IMR-90 (cell line): ENCODE data around the gene UNC5B. TPM values are rescaled to one million over a fixed set of nuclear protein-coding genes. Genes with fewer than 3 reads are reported as not detected.

Experiments used
- ATAC-seq: fragments of 200-7000 bp; cut with Tn5 transposase; 2 replicates; pipeline ENCODE4 v1.9.1; 2020; ENCODE audit warnings: low read depth, mild to moderate bottlenecking, moderate library complexity
- BruUV-seq: library from RNA; stranded (reverse); fragments of 400-500 nt; replicated peaks from 2 replicates; lab custom pipeline; 2021; lab: Mats Ljungman, UMichigan
- CTCF ChIA-PET: fragments of 300-600 bp; formaldehyde crosslinking; extraction: SDS; loops from one replicate; lab custom pipeline; 2021; ENCODE audit warnings: antibody characterized with exemption; lab: Yijun Ruan, JAX
- POLR2A ChIA-PET: fragments of 300-600 bp; sonication (Branson Sonifier 250); formaldehyde crosslinking; loops from one replicate; lab custom pipeline; 2022; ENCODE audit warnings: antibody characterized with exemption; ENCODE audit not compliant: unreplicated experiment; lab: Charles Lee
- DNase-seq: peaks from one replicate; pipeline ENCODE4 v3.0.0; 2013
- H2AFZ ChIP-seq: replicated peaks from 2 replicates; pipeline ENCODE3; 2013; ENCODE audit warnings: low read length, mild to moderate bottlenecking; ENCODE audit not compliant: poor library complexity
- H2AK5ac ChIP-seq: 2 replicates; pipeline ENCODE4 v1.6.1; 2013; ENCODE audit warnings: low read depth, low read length, inconsistent platforms
- H2AK9ac ChIP-seq: replicated peaks from 2 replicates; pipeline ENCODE3; 2013; ENCODE audit warnings: mild to moderate bottlenecking, low read depth, low read length, moderate library complexity; ENCODE audit not compliant: poor library complexity
- H2BK120ac ChIP-seq: 2 replicates; pipeline ENCODE4 v1.6.1; 2013; ENCODE audit warnings: low read depth, low read length, inconsistent platforms
- H2BK15ac ChIP-seq: 3 replicates; pipeline ENCODE4 v1.6.1; 2013; ENCODE audit warnings: low read depth, low read length, inconsistent platforms
- H2BK20ac ChIP-seq: 2 replicates; pipeline ENCODE4 v1.6.1; 2013; ENCODE audit warnings: low read depth, mild to moderate bottlenecking, inconsistent platforms, low read length, moderate library complexity
- H2BK5ac ChIP-seq: 2 replicates; pipeline ENCODE4 v1.6.1; 2013; ENCODE audit warnings: mild to moderate bottlenecking, low read depth, low read length, inconsistent platforms; ENCODE audit not compliant: poor library complexity, severe bottlenecking
- H3K14ac ChIP-seq: replicated peaks from 2 replicates; pipeline ENCODE4 v1.6.1; 2013; ENCODE audit warnings: low read depth, low read length, inconsistent platforms
- H3K18ac ChIP-seq: 2 replicates; pipeline ENCODE4 v1.6.1; 2013; ENCODE audit warnings: low read depth, low read length, control low read depth
- H3K23ac ChIP-seq: 2 replicates; pipeline ENCODE4 v1.6.1; 2013; ENCODE audit warnings: low read depth, low read length, inconsistent platforms
- H3K27ac ChIP-seq: 2 replicates; pipeline ENCODE4 v1.5.1; 2013; ENCODE audit warnings: mild to moderate bottlenecking, control low read depth, low read length; ENCODE audit not compliant: insufficient read depth
- H3K27me3 ChIP-seq: 2 replicates; pipeline ENCODE4 v1.6.1; 2013; ENCODE audit warnings: low read length; ENCODE audit not compliant: control insufficient read depth, insufficient read depth
- H3K36me3 ChIP-seq: 2 replicates; pipeline ENCODE4 v1.6.1; 2013; ENCODE audit warnings: low read length, mixed read lengths; ENCODE audit not compliant: control insufficient read depth, insufficient read depth
- H3K4ac ChIP-seq: 2 replicates; pipeline ENCODE4 v1.6.1; 2013; ENCODE audit warnings: low read depth, low read length, inconsistent platforms
- H3K4me1 ChIP-seq: 2 replicates; pipeline ENCODE4 v1.6.1; 2013; ENCODE audit warnings: low read length, mixed read lengths; ENCODE audit not compliant: control insufficient read depth, insufficient read depth
- H3K4me2 ChIP-seq: 2 replicates; pipeline ENCODE4 v1.6.1; 2013; ENCODE audit warnings: low read depth, mild to moderate bottlenecking, control low read depth, low read length, moderate library complexity
- H3K4me3 ChIP-seq: 2 replicates; pipeline ENCODE4 v1.5.1; 2013; ENCODE audit warnings: low read depth, mild to moderate bottlenecking, control low read depth, low read length, moderate library complexity; ENCODE audit not compliant: insufficient read depth
- H3K56ac ChIP-seq: 2 replicates; pipeline ENCODE4 v1.6.1; 2013; ENCODE audit warnings: low read length, inconsistent platforms; ENCODE audit not compliant: insufficient read depth; ENCODE audit errors: extremely low read depth
- H3K79me1 ChIP-seq, 2 experiments: 2 replicates each; pipeline ENCODE4 v1.6.1; 2013; ENCODE audit warnings: low read length in 2 of 2, inconsistent platforms in 1 of 2, low read depth in 1 of 2
- H3K9ac ChIP-seq: 2 replicates; pipeline ENCODE4 v1.6.1; 2013; ENCODE audit warnings: low read depth, low read length, control low read depth
- H3K9me1 ChIP-seq: 2 replicates; pipeline ENCODE4 v1.6.1; 2013; ENCODE audit warnings: low read length, inconsistent platforms; ENCODE audit not compliant: insufficient read depth
- H3K9me3 ChIP-seq: 2 replicates; pipeline ENCODE4 v1.6.1; 2013; ENCODE audit warnings: low read length; ENCODE audit not compliant: control insufficient read depth, insufficient read depth
- H4K20me1 ChIP-seq: 2 replicates; pipeline ENCODE4 v1.6.1; 2013; ENCODE audit warnings: low read length, inconsistent platforms; ENCODE audit not compliant: insufficient read depth
- H4K5ac ChIP-seq: 2 replicates; pipeline ENCODE4 v1.6.1; 2013; ENCODE audit warnings: mild to moderate bottlenecking, low read depth, low read length, control low read depth
- H4K8ac ChIP-seq, 2 experiments: 2 replicates each; pipeline ENCODE4 v1.6.1; 2013; ENCODE audit warnings: low read depth in 2 of 2, low read length in 2 of 2, control low read depth in 1 of 2, inconsistent platforms in 1 of 2
- H4K91ac ChIP-seq: 2 replicates; pipeline ENCODE4 v1.6.1; 2013; ENCODE audit warnings: low read depth, low read length, inconsistent platforms; ENCODE audit not compliant: insufficient read depth
- BHLHE40 ChIP-seq: fragments of 150-350 bp; IDR thresholded peaks from 2 replicates; pipeline ENCODE4 v1.6.1; 2016; ENCODE audit warnings: mild to moderate bottlenecking, low read depth, low read length
- CEBPB ChIP-seq: IDR thresholded peaks from 2 replicates; pipeline ENCODE4 v1.6.1; 2012; ENCODE audit warnings: low read depth, low read length, improper control_type of control experiment
- CTCF ChIP-seq: conservative IDR thresholded peaks from 2 replicates; pipeline ENCODE4 v1.5.1; 2012; ENCODE audit warnings: mild to moderate bottlenecking, low read depth, low read length, improper control_type of control experiment
- FOS ChIP-seq: fragments of 150-350 bp; IDR thresholded peaks from 2 replicates; pipeline ENCODE4 v1.6.1; 2016; ENCODE audit warnings: low read depth, low read length
- MAZ ChIP-seq: IDR thresholded peaks from 2 replicates; pipeline ENCODE4 v1.6.1; 2012; ENCODE audit warnings: low read depth, mild to moderate bottlenecking, low read length, improper control_type of control experiment, moderate library complexity, borderline replicate concordance
- MXI1 ChIP-seq: IDR thresholded peaks from 2 replicates; pipeline ENCODE4 v1.6.1; 2012; ENCODE audit warnings: low read depth, mild to moderate bottlenecking, low read length, moderate library complexity, borderline replicate concordance
- NFE2L2 ChIP-seq: fragments of 150-350 bp; IDR thresholded peaks from 2 replicates; pipeline ENCODE4 v1.6.1; 2016; ENCODE audit warnings: low read depth, mild to moderate bottlenecking, low read length
- RAD21 ChIP-seq: IDR thresholded peaks from 2 replicates; pipeline ENCODE4 v1.6.1; 2012; ENCODE audit warnings: low read length, improper control_type of control experiment
- RCOR1 ChIP-seq: IDR thresholded peaks from 2 replicates; pipeline ENCODE4 v1.6.1; 2012; ENCODE audit warnings: mild to moderate bottlenecking, low read length, improper control_type of control experiment; ENCODE audit not compliant: insufficient replicate concordance
- RFX5 ChIP-seq: IDR thresholded peaks from 2 replicates; pipeline ENCODE4 v1.8.0; 2012; ENCODE audit warnings: low read depth, mild to moderate bottlenecking, low read length, moderate library complexity
- WGBS, 2 experiments: methylation state at CpG; one replicate each; pipeline versions ENCODE4 v1.1.5 to v1.1.7; 2013; ENCODE audit warnings: missing lambda C conversion rate in 2 of 2; ENCODE audit not compliant: insufficient read length in 1 of 2; ENCODE audit errors: extremely low coverage in 2 of 2; 5-methylcytosine and 5-hydroxymethylcytosine counted together
- dilution Hi-C: fragments of 300-500 bp; cut with HindIII; formaldehyde crosslinking; loops from one replicate; pipeline ENCODE4 v1.14.3; 2018; ENCODE audit warnings: low sequenced_read_pairs; ENCODE audit not compliant: unreplicated experiment
- in situ Hi-C: fragments of 300-500 bp; cut with MboI; formaldehyde crosslinking; loops from 3 replicates; pipeline ENCODE4 v1.14.3; 2019; ENCODE audit warnings: low sequenced_read_pairs, inconsistent platforms, mixed read lengths
- intact Hi-C: fragments of 100-400 bp; cut with micrococcal nuclease; formaldehyde crosslinking; loops from 2 replicates; pipeline ENCODE4 v1.10.0; 2022
- polyA plus RNA-seq, 3 experiments: library from polyadenylated mRNA; depleted of rRNA; stranded (reverse); fragments of >200 nt; gene quantifications; 2 replicates each; pipeline ENCODE4 v1.2.3, GENCODE V29; 2012; ENCODE audit warnings: low replicate concordance in 1 of 3
- total RNA-seq: library from RNA; depleted of rRNA; stranded (reverse); fragments of >200 nt; gene quantifications from 2 replicates; pipeline ENCODE4 v1.2.3, GENCODE V29; 2012

The UNC5B gene
- total and polyA plus RNA-seq, 2 of the 4 experiments (the other 2 are of a cell fraction): 1.6 to 4.2 TPM

GRCh38 chr10:71330789-71331404 lies 118.5 kb downstream of the UNC5B start:
- H3K18ac ChIP-seq: no peak overlapping the region
- no peak overlapping the region for H3K14ac ChIP-seq
- H2AK9ac ChIP-seq: no peak overlapping the region
- no peaks in the 10 kb centered on the region; the same call in 1 of the 2 replicates for H3K27me3 ChIP-seq
- H3K9ac ChIP-seq: no peak overlapping the region
- H4K5ac ChIP-seq: no peak overlapping the region
- H2BK5ac ChIP-seq: no peak overlapping the region
- H3K9me1 ChIP-seq: no peaks in the 10 kb centered on the region
- H2BK15ac ChIP-seq: no peak overlapping the region
- no peak overlapping the region for H4K91ac ChIP-seq
- H3K4me3 ChIP-seq: no peak overlapping the region
- H3K4me1 ChIP-seq: no peaks in the 10 kb centered on the region; the same call in 1 of the 2 replicates
- no peak overlapping the region for H3K23ac ChIP-seq
- ChIA-PET CTCF (interaction anchor here (0.6 to 2.2 kb wide), 3 partner anchors 12 to 718 kb away, joined by 3 to 8 read pairs (median 3); partner anchors contain the start of gene SLC29A3), POLR2A (no interaction called here)
- no peak overlapping the region for H3K27ac ChIP-seq
- H3K79me1 ChIP-seq: no peaks in the 10 kb centered on the region
- no peak for TF ChIP-seq MXI1
- TF ChIP-seq RAD21: no peak
- TF ChIP-seq MAZ: no peak
- TF ChIP-seq CEBPB: no peak
- TF ChIP-seq BHLHE40: no peak
- TF ChIP-seq RCOR1: no peak
- no peak for TF ChIP-seq NFE2L2
- TF ChIP-seq CTCF: no peak
- no peak for TF ChIP-seq RFX5
- TF ChIP-seq FOS: no peak
- no peak overlapping the region for H2AK5ac ChIP-seq
- DNase-seq (no peak), ATAC-seq (no peak)
- intact Hi-C loops (no loop called here), dilution Hi-C loops (no loop called here), in situ Hi-C loops (no loop called here)
- no peak overlapping the region for H2AFZ ChIP-seq
- BruUV-seq: no TSS peak
- H2BK120ac ChIP-seq: no peak overlapping the region
- H3K36me3 ChIP-seq: no peaks in the 10 kb centered on the region
- H3K56ac ChIP-seq: no peak overlapping the region
- no peaks in the 10 kb centered on the region for H3K9me3 ChIP-seq
- H3K4me2 ChIP-seq: no peak overlapping the region
- H3K4ac ChIP-seq: no peak overlapping the region
- H4K20me1 ChIP-seq: no peaks in the 10 kb centered on the region
- no peak overlapping the region for H4K8ac ChIP-seq
- H2BK20ac ChIP-seq: no peak overlapping the region
- 100% methylated on average over 1 of the region's 4 CpGs; no CpG with 5 or more reads in 1 of the 2 experiments for whole genome bisulfite sequencing, 2 experiments
